Measurements from ENCODE around the gene RGS10.
"Not testable (repeated sequence)": the region's sequence is repeated elsewhere in the genome, so short reads cannot be mapped to it uniquely, and the experiment has no call there.

RGS10 gene

GRCh38 chr10:119556081-119556480 is 13.6 kb upstream of the RGS10 start:
- H4K91ac ChIP-seq (ENCODE audit: low read depth, low read length, poor library complexity); H3K4me2 ChIP-seq (ENCODE audit: insufficient read depth, low read length, poor library complexity, severe bottlenecking); H3K9me3 ChIP-seq (replicated peaks in 1 of 2; ENCODE audit: control insufficient read depth in 2 of 2, insufficient read depth in 1 of 2, low read depth in 1 of 2, low read length in 2 of 2); H3K79me1 ChIP-seq (ENCODE audit: low read depth, low read length); H3K4me3 ChIP-seq (ENCODE audit: low read length in 2 of 2); DNase-seq (ENCODE audit: low spot score); H4K8ac ChIP-seq (ENCODE audit: low read depth, low read length); H3K14ac ChIP-seq (ENCODE audit: low read length); H3K27ac ChIP-seq (replicated peaks; ENCODE audit: low read length); H2BK5ac ChIP-seq (ENCODE audit: low read length); H3K27me3 ChIP-seq (ENCODE audit: control insufficient read depth in 3 of 3, insufficient read depth in 3 of 3, low read depth in 1 of 3, low read length in 3 of 3); H3K36me3 ChIP-seq (replicated peaks in 1 of 2; ENCODE audit: control insufficient read depth in 2 of 2, insufficient read depth in 2 of 2, low read length in 2 of 2); H3K4ac ChIP-seq (ENCODE audit: low read length); H3K9ac ChIP-seq (ENCODE audit: low read depth, low read length, poor library complexity); H3K4me1 ChIP-seq (ENCODE audit: control insufficient read depth in 2 of 2, insufficient read depth in 1 of 2, low read depth in 1 of 2, low read length in 2 of 2); H2BK12ac ChIP-seq (ENCODE audit: low read length); H2AK5ac ChIP-seq (ENCODE audit: low read depth, low read length); H3K23ac ChIP-seq (ENCODE audit: low read depth, low read length, poor library complexity); H2BK15ac ChIP-seq (ENCODE audit: low read length); H2BK120ac ChIP-seq (ENCODE audit: low read depth, low read length); H3K18ac ChIP-seq (ENCODE audit: low read length); H2AFZ ChIP-seq (ENCODE audit: low read length): not testable (repeated sequence)
- no CpG with 5 or more reads among the region's 2 CpGs for WGBS, 2 donors (ENCODE audit: extremely low coverage in 2 of 2, insufficient read length in 2 of 2, insufficient replicate concordance in 1 of 2)

DNA sequence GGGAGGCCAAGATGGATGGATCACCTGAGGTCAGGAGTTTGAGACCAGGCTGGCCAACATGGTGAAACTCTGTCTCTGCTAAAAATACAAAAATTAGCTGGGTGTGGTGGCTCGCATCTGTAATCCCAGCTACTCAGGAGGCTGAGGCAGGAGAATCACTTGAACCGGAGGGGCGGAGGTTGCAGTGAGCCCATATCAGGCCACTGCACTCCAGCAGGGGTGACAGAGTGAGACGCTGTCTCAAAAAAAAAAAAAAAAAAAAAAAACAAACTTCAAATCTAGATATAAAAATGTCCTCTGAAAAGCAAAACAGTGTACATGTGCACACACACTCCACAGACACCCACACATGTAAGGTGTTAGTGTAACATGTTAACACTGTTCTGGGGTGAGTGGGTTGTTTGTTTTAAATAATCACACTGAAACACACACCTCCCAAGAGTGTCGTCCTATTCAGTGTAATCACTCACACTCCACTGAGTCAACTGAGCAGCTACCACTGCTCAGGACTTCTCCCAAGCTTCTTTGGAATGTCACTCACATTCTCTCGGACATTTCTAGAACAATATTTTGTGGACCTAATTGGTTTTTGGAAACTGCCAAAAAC is 12.8 kb upstream of the RGS10 start:
- no peaks in the 10 kb centered on the region for H3K9me3 ChIP-seq (replicated peaks in 1 of 2; ENCODE audit: control insufficient read depth in 2 of 2, insufficient read depth in 1 of 2, low read depth in 1 of 2, low read length in 2 of 2)
- H3K9ac ChIP-seq (ENCODE audit: low read depth, low read length, poor library complexity) = no peak overlapping the region
- no peak overlapping the region for H2BK15ac ChIP-seq (ENCODE audit: low read length)
- H3K18ac ChIP-seq (ENCODE audit: low read length) = no peak overlapping the region
- no peak for DNase-seq (ENCODE audit: low spot score)
- no peak overlapping the region for H2BK5ac ChIP-seq (ENCODE audit: low read length)
- H3K4ac ChIP-seq (ENCODE audit: low read length) = no peak overlapping the region
- H3K27ac ChIP-seq (replicated peaks; ENCODE audit: low read length) = no peak overlapping the region
- no peaks in the 10 kb centered on the region for H3K36me3 ChIP-seq (replicated peaks in 1 of 2; ENCODE audit: control insufficient read depth in 2 of 2, insufficient read depth in 2 of 2, low read length in 2 of 2)
- H4K8ac ChIP-seq (ENCODE audit: low read depth, low read length) = no peak overlapping the region
- no peak overlapping the region for H3K4me2 ChIP-seq (ENCODE audit: insufficient read depth, low read length, poor library complexity, severe bottlenecking)
- no peaks in the 10 kb centered on the region for H3K27me3 ChIP-seq (ENCODE audit: control insufficient read depth in 3 of 3, insufficient read depth in 3 of 3, low read depth in 1 of 3, low read length in 3 of 3)
- H3K79me1 ChIP-seq (ENCODE audit: low read depth, low read length) = no peaks in the 10 kb centered on the region
- no peak overlapping the region for H4K91ac ChIP-seq (ENCODE audit: low read depth, low read length, poor library complexity)
- no peak overlapping the region for H2AFZ ChIP-seq (ENCODE audit: low read length)
- H2BK12ac ChIP-seq (ENCODE audit: low read length) = no peak overlapping the region
- H3K14ac ChIP-seq (ENCODE audit: low read length) = no peak overlapping the region
- no peak overlapping the region for H2BK120ac ChIP-seq (ENCODE audit: low read depth, low read length)
- H3K23ac ChIP-seq (ENCODE audit: low read depth, low read length, poor library complexity) = no peak overlapping the region
- peaks cover 0 to 3% of the 10 kb centered on the region in 2 donors for H3K4me1 ChIP-seq (ENCODE audit: control insufficient read depth in 2 of 2, insufficient read depth in 1 of 2, low read depth in 1 of 2, low read length in 2 of 2)
- no CpG with 5 or more reads among the region's 6 CpGs for WGBS, 2 donors (ENCODE audit: extremely low coverage in 2 of 2, insufficient read length in 2 of 2, insufficient replicate concordance in 1 of 2)
- H3K4me3 ChIP-seq (ENCODE audit: low read length in 2 of 2) = no peak overlapping the region
- H2AK5ac ChIP-seq (ENCODE audit: low read depth, low read length) = no peak overlapping the region

DNA sequence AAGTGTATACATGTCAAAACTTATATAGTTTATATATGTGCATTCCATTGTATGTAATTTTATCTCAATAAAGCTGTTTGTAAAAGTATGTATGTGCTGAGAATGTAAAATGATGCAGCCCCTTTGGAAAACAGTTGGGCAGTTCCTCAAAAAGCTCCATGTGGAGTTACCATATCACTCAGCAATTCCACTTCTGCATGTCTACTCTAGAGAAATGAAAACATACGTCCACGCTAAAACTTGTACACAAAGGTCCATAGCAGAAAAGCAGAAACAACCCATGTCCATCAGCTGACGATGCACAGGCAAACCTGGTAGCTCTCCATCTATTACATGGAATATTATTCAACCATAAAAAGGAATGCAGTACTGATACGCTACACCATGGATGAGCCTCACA is 8.3 kb upstream of the RGS10 start:
- no CpG with 5 or more reads among the region's 4 CpGs for WGBS, 2 donors (ENCODE audit: extremely low coverage in 2 of 2, insufficient read length in 2 of 2, insufficient replicate concordance in 1 of 2)
- Histone ChIP-seq H2BK12ac (ENCODE audit: low read length) (no peak overlapping the region), H2BK5ac (ENCODE audit: low read length) (no peak overlapping the region), H3K4me1 (ENCODE audit: control insufficient read depth in 2 of 2, insufficient read depth in 1 of 2, low read depth in 1 of 2, low read length in 2 of 2) (peaks cover 0 to 5% of the 10 kb centered on the region in 2 donors), H2BK15ac (ENCODE audit: low read length) (no peak overlapping the region), H2BK120ac (ENCODE audit: low read depth, low read length) (no peak overlapping the region), H3K4me2 (ENCODE audit: insufficient read depth, low read length, poor library complexity, severe bottlenecking) (no peak overlapping the region), H3K27ac (replicated peaks; ENCODE audit: low read length) (no peak overlapping the region), H3K23ac (ENCODE audit: low read depth, low read length, poor library complexity) (no peak overlapping the region), H3K79me1 (ENCODE audit: low read depth, low read length) (no peaks in the 10 kb centered on the region), H4K91ac (ENCODE audit: low read depth, low read length, poor library complexity) (no peak overlapping the region), H4K8ac (ENCODE audit: low read depth, low read length) (no peak overlapping the region), H3K18ac (ENCODE audit: low read length) (no peak overlapping the region), H3K14ac (ENCODE audit: low read length) (no peak overlapping the region), H2AK5ac (ENCODE audit: low read depth, low read length) (no peak overlapping the region), H3K9ac (ENCODE audit: low read depth, low read length, poor library complexity) (no peak overlapping the region), H3K4ac (ENCODE audit: low read length) (no peak overlapping the region), H3K27me3 (ENCODE audit: control insufficient read depth in 3 of 3, insufficient read depth in 3 of 3, low read depth in 1 of 3, low read length in 3 of 3) (peaks cover 0 to 21% (median 0%) of the 10 kb centered on the region in 3 experiments), H3K9me3 (replicated peaks in 1 of 2; ENCODE audit: control insufficient read depth in 2 of 2, insufficient read depth in 1 of 2, low read depth in 1 of 2, low read length in 2 of 2) (no peaks in the 10 kb centered on the region), H2AFZ (ENCODE audit: low read length) (no peak overlapping the region), H3K4me3 (ENCODE audit: low read length in 2 of 2) (no peak overlapping the region), H3K36me3 (replicated peaks in 1 of 2; ENCODE audit: control insufficient read depth in 2 of 2, insufficient read depth in 2 of 2, low read length in 2 of 2) (no peaks in the 10 kb centered on the region)
- DNase-seq (ENCODE audit: low spot score) = no peak

GRCh38 chr10:119549247-119549999 is 6.9 kb upstream of the RGS10 start:
- H3K9ac ChIP-seq (ENCODE audit: low read depth, low read length, poor library complexity) = no peak overlapping the region
- DNase-seq (ENCODE audit: low spot score) = no peak
- no peak overlapping the region for H3K14ac ChIP-seq (ENCODE audit: low read length)
- no peak overlapping the region for H2AK5ac ChIP-seq (ENCODE audit: low read depth, low read length)
- peaks cover 0 to 5% of the 10 kb centered on the region in 2 donors for H3K4me1 ChIP-seq (ENCODE audit: control insufficient read depth in 2 of 2, insufficient read depth in 1 of 2, low read depth in 1 of 2, low read length in 2 of 2)
- H4K8ac ChIP-seq (ENCODE audit: low read depth, low read length) = no peak overlapping the region
- H3K36me3 ChIP-seq (replicated peaks in 1 of 2; ENCODE audit: control insufficient read depth in 2 of 2, insufficient read depth in 2 of 2, low read length in 2 of 2) = no peaks in the 10 kb centered on the region
- H2BK5ac ChIP-seq (ENCODE audit: low read length) = no peak overlapping the region
- H4K91ac ChIP-seq (ENCODE audit: low read depth, low read length, poor library complexity) = no peak overlapping the region
- no peak overlapping the region for H3K18ac ChIP-seq (ENCODE audit: low read length)
- H2BK15ac ChIP-seq (ENCODE audit: low read length) = no peak overlapping the region
- H3K27ac ChIP-seq (replicated peaks; ENCODE audit: low read length) = no peak overlapping the region
- no peaks in the 10 kb centered on the region for H3K9me3 ChIP-seq (replicated peaks in 1 of 2; ENCODE audit: control insufficient read depth in 2 of 2, insufficient read depth in 1 of 2, low read depth in 1 of 2, low read length in 2 of 2)
- H3K23ac ChIP-seq (ENCODE audit: low read depth, low read length, poor library complexity) = no peak overlapping the region
- no peak overlapping the region for H3K4ac ChIP-seq (ENCODE audit: low read length)
- H3K4me3 ChIP-seq (ENCODE audit: low read length in 2 of 2) = no peak overlapping the region
- no peak overlapping the region for H2AFZ ChIP-seq (ENCODE audit: low read length)
- H3K27me3 ChIP-seq (ENCODE audit: control insufficient read depth in 3 of 3, insufficient read depth in 3 of 3, low read depth in 1 of 3, low read length in 3 of 3) = peaks cover 0 to 32% (median 0%) of the 10 kb centered on the region in 3 experiments
- no CpG with 5 or more reads among the region's 2 CpGs for WGBS, 2 donors (ENCODE audit: extremely low coverage in 2 of 2, insufficient read length in 2 of 2, insufficient replicate concordance in 1 of 2)
- H3K4me2 ChIP-seq (ENCODE audit: insufficient read depth, low read length, poor library complexity, severe bottlenecking) = no peak overlapping the region
- H3K79me1 ChIP-seq (ENCODE audit: low read depth, low read length) = no peaks in the 10 kb centered on the region
- no peak overlapping the region for H2BK12ac ChIP-seq (ENCODE audit: low read length)
- no peak overlapping the region for H2BK120ac ChIP-seq (ENCODE audit: low read depth, low read length)

Measured in neuronal stem cell (in vitro differentiated cells).